ENCODE measurements around the gene MELK. TPM values are rescaled to one million over a fixed set of nuclear protein-coding genes. Genes with fewer than 3 reads are reported as not detected.

MELK gene
- total RNA-seq, 2 experiments from 2014 or later: 44.3 to 49.5 TPM

DNA sequence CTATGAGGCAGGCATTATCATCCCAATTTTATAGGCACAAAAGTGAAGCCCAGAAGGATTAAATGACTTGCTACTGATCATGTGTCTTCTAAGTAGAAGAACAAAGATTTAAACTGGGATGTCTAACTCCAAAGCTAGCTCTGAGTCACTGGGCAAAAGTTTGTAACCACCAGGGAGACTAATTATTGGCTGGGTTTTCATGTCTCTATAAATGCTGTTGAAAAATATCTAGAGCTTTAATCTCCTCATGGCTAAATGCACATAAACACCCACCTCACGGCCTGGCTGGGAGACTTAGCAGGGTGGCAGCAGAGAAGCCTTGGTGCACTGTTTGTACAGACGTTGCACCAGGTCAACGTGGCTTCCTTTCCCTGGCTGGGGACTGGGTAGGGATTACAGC lies 144.6 kb downstream of the MELK start:
- Mint-ChIP-seq H3K36me3 (ENCODE audit: low read depth) (no peaks in the 10 kb centered on the region), H3K9me3 (peaks cover 4% of the 10 kb centered on the region), H3K4me3 (no peak overlapping the region), H3K27me3 (peaks cover 5% of the 10 kb centered on the region), H3K27ac (no peak overlapping the region), H3K4me1 (ENCODE audit: low read depth) (no peaks in the 10 kb centered on the region)
- ATAC-seq: no peak
- no peak for DNase-seq
- TF ChIP-seq, protein P1, sequence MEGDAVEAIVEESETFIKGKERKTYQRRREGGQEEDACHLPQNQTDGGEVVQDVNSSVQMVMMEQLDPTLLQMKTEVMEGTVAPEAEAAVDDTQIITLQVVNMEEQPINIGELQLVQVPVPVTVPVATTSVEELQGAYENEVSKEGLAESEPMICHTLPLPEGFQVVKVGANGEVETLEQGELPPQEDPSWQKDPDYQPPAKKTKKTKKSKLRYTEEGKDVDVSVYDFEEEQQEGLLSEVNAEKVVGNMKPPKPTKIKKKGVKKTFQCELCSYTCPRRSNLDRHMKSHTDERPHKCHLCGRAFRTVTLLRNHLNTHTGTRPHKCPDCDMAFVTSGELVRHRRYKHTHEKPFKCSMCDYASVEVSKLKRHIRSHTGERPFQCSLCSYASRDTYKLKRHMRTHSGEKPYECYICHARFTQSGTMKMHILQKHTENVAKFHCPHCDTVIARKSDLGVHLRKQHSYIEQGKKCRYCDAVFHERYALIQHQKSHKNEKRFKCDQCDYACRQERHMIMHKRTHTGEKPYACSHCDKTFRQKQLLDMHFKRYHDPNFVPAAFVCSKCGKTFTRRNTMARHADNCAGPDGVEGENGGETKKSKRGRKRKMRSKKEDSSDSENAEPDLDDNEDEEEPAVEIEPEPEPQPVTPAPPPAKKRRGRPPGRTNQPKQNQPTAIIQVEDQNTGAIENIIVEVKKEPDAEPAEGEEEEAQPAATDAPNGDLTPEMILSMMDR (IDR thresholded peaks at IDR 0.05): no peak
- ChIA-PET POLR2A (no interaction called here), CTCF (interaction anchor here (2.7 kb wide), 1 partner anchor 11 kb away, joined by 10 read pairs; no protein-coding TSS in a partner anchor)
- intact Hi-C loops (cut with micrococcal nuclease): no loop called here

DNA sequence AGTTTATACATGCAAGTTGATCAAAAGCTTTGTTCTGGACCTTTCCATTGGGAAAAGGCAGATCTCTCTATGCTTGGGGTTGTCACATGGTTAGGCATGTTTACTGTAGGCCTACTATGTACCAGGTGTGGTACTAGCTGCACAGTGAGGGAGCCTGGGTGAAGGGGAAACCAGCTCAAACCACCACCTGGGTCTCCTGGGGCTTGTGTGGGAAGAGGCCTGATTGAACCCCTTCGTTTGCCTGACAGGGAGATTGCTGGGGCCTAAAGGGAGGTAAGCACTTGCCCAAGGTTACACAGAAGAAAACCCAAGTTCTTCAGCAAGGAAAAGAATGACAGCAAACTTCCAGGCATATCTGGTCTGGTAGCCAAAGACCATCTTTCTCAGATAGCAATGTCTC lies 145.9 kb downstream of the MELK start:
- H3K27ac Mint-ChIP-seq: no peak overlapping the region
- DNase-seq: no peak
- TF ChIP-seq, protein P1 (IDR thresholded peaks at IDR 0.05): no peak
- peaks cover 5% of the 10 kb centered on the region for H3K27me3 Mint-ChIP-seq
- ChIA-PET POLR2A (no interaction called here), CTCF (interaction anchor here (1.0 to 2.7 kb wide), 2 partner anchors 10 to 13 kb away, joined by 3 to 10 read pairs; no protein-coding TSS in a partner anchor)
- intact Hi-C loops (cut with micrococcal nuclease): no loop called here
- H3K4me1 Mint-ChIP-seq (ENCODE audit: low read depth): no peaks in the 10 kb centered on the region
- no peaks in the 10 kb centered on the region for H3K36me3 Mint-ChIP-seq (ENCODE audit: low read depth)
- no peak for ATAC-seq
- H3K9me3 Mint-ChIP-seq: no peaks in the 10 kb centered on the region
- H3K4me3 Mint-ChIP-seq: no peak overlapping the region

DNA sequence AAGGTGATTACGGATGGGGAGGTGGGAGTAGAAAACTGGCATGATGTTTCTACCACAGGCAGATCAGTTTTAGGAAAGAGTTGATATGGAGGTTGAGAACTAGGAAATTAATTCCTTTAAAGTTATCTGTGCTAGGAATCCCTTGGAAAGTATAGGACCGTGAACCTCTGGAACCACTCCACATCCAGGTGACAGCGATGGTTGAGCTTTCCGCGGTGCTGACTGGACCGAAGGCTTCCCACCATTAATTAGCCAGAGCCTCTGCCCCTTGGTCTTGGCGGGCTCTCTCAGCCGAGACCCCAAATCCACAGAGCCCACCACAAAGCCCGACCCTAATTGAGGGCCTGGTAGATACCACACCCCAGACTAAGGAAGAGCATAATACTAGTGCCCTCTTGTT lies 147.3 kb downstream of the MELK start:
- peaks cover 5% of the 10 kb centered on the region for H3K27me3 Mint-ChIP-seq
- no peak for ATAC-seq
- POLR2A ChIA-PET: no interaction called here
- no peaks in the 10 kb centered on the region for H3K36me3 Mint-ChIP-seq (ENCODE audit: low read depth)
- no peak overlapping the region for H3K4me3 Mint-ChIP-seq
- no peaks in the 10 kb centered on the region for H3K9me3 Mint-ChIP-seq
- CTCF ChIA-PET: interaction anchor here (1.4 kb wide), 1 partner anchor 11 kb away, joined by 3 read pairs; no protein-coding TSS in a partner anchor
- TF ChIP-seq, protein P1 (IDR thresholded peaks at IDR 0.05): no peak
- intact Hi-C loops (cut with micrococcal nuclease): no loop called here
- no peak overlapping the region for H3K27ac Mint-ChIP-seq
- no peaks in the 10 kb centered on the region for H3K4me1 Mint-ChIP-seq (ENCODE audit: low read depth)
- DNase-seq: no peak

DNA sequence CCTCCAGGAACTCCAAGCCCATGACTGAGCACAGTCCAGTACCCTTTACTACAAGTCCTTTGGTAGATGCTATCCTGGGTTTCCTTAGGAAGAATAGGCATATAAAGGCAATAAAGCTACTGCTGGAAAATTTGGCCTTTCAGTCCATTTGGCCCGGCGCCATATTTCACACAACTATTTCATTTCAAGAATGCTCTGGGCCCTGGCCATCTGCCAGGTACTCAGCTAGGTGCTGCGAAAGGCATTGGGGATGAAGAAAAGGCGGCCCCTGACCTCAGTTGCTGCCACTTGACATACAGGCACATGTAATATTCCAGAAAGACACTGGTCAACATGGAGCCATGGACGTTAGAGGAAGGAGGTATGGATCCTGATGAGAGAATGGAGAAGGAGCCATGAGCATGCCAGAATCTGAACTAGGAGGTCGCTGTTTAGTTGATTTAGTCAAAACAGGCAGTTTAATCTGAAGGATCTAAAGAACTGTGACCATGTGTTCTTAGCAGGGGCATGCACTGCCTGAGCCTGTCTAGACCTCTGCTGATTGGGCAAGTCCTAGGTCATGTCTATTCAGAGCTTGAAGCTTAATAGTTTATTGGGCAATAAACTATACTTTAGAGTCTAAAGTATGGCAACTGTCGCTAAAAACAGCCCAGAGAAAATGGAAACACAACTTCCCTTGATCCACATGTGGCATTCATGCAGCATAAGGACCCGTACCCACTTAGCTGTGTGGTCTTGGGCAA lies 149.3 kb downstream of the MELK start:
- TF ChIP-seq, protein P1 (IDR thresholded peaks at IDR 0.05): no peak
- CTCF ChIA-PET: no interaction called here

DNA sequence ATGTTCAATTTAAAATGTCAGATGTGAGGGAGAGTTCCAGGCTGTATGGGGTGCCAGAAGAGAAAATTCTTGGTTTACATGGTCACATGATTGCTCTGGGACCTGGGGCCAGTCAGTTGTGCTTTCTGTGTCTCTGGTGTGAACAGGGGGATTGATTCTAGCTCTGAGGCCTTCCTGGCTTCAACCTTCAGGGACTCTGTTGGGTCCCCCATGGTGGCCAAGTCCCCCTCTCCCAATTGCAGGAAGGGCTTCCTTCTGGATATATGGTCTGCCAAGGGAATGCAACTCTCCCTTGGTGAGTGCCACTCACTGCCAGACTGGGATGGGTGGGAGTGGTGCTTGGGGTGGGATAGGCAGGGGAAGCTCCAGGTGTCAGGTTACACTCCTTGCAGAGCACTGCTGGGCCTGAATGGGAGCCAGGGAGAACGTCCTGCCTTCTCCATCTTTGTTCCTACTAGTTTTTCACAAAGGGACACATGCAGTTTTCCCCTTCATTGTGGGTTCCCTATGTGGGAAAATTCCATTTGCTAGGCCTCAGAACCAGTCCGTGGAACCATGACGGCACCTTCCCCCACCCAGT lies 153.2 kb downstream of the MELK start:
- no peaks in the 10 kb centered on the region for H3K27me3 Mint-ChIP-seq
- intact Hi-C loops (cut with micrococcal nuclease): no loop called here
- no peaks in the 10 kb centered on the region for H3K36me3 Mint-ChIP-seq (ENCODE audit: low read depth)
- POLR2A ChIA-PET: no interaction called here
- no peak for DNase-seq
- no peak for ATAC-seq
- H3K4me1 Mint-ChIP-seq (ENCODE audit: low read depth): no peaks in the 10 kb centered on the region
- no peak overlapping the region for H3K27ac Mint-ChIP-seq
- TF ChIP-seq, protein P1 (IDR thresholded peaks at IDR 0.05): no peak
- no peak overlapping the region for H3K4me3 Mint-ChIP-seq
- H3K9me3 Mint-ChIP-seq: no peaks in the 10 kb centered on the region
- CTCF ChIA-PET: no interaction called here

More for the DNA sequence above, 149.3 kb downstream of the MELK start:
- no peak for DNase-seq
- Mint-ChIP-seq H3K9me3 (no peaks in the 10 kb centered on the region), H3K4me3 (no peak overlapping the region), H3K27ac (no peak overlapping the region), H3K4me1 (ENCODE audit: low read depth) (no peaks in the 10 kb centered on the region), H3K27me3 (peaks cover 2% of the 10 kb centered on the region), H3K36me3 (ENCODE audit: low read depth) (no peaks in the 10 kb centered on the region)
- ATAC-seq: no peak
- intact Hi-C loops (cut with micrococcal nuclease): no loop called here
- POLR2A ChIA-PET: no interaction called here

Data from activated CD8-positive, alpha-beta T cell treated with anti-CD3 and anti-CD28 coated beads for 36 hours (primary cell).